GM19099 (cell line): ENCODE data around the gene OTUB1.
A peak's percentile ranks its signal among the peaks of the same experiment; 100 is the strongest.

Experiments used
- POLR2A ChIP-seq: IDR thresholded peaks from 3 replicates; pipeline ENCODE4 v1.6.1; 2011; ENCODE audit warnings: low read depth; ENCODE audit not compliant: insufficient read length; ENCODE audit errors: extremely low read depth

Gene OTUB1

GRCh38 chr11:64000026-64000739 is 13.9 kb downstream of the OTUB1 start:
- TF ChIP-seq POLR2A: peak; percentile 4

- peak; percentile 4 for TF ChIP-seq POLR2A
Measured at GRCh38 chr11:64000740-64001483, 14.7 kb downstream of the OTUB1 start.

GRCh38 chr11:64001484-64002420 is 15.5 kb downstream of the OTUB1 start:
- no peak for TF ChIP-seq POLR2A

- TF ChIP-seq POLR2A: no peak
Measured at GRCh38 chr11:64003807-64004589, 17.8 kb downstream of the OTUB1 start.

- no peak for TF ChIP-seq POLR2A
Measured at GRCh38 chr11:64004590-64004984, 18.3 kb downstream of the OTUB1 start.

- no peak for TF ChIP-seq POLR2A
Measured at GRCh38 chr11:64005691-64006090, 19.5 kb downstream of the OTUB1 start.

- TF ChIP-seq POLR2A: no peak
Measured at GRCh38 chr11:64006398-64006797, 20.2 kb downstream of the OTUB1 start.

GRCh38 chr11:64007160-64007628 is 21.0 kb downstream of the OTUB1 start:
- TF ChIP-seq POLR2A: no peak

- no peak for TF ChIP-seq POLR2A
Measured at GRCh38 chr11:64007629-64008282, 21.5 kb downstream of the OTUB1 start.

GRCh38 chr11:64008283-64008913 is 22.2 kb downstream of the OTUB1 start:
- no peak for TF ChIP-seq POLR2A

GRCh38 chr11:64008914-64009633 is 22.8 kb downstream of the OTUB1 start:
- TF ChIP-seq POLR2A: no peak

- TF ChIP-seq POLR2A: no peak
Measured at GRCh38 chr11:64009710-64010109, 23.5 kb downstream of the OTUB1 start.

GRCh38 chr11:64010783-64011182 is 24.5 kb downstream of the OTUB1 start:
- no peak for TF ChIP-seq POLR2A

- no peak for TF ChIP-seq POLR2A
Measured at GRCh38 chr11:64011371-64011770, 25.1 kb downstream of the OTUB1 start.
